Transverse colon (tissue), 4 donors: ENCODE data around the gene FAM83F.

ENCODE experiments used
- POLR2A ChIP-seq: fragments of 450-650 bp; IDR thresholded peaks from one replicate; pipeline ENCODE4 v1.6.1; 2016; ENCODE audit warnings: antibody characterized with exemption, mild to moderate bottlenecking, moderate library complexity
- POLR2AphosphoS5 ChIP-seq, 3 donors: sonication (generic); formaldehyde crosslinking; IDR thresholded peaks; one replicate each; pipeline ENCODE4 v1.6.1; 2016; ENCODE audit warnings: antibody characterized with exemption in 3 of 3
- TF ChIP-seq, protein P1 (sequence below), 5 experiments: fragments of 200-600 bp in 3 of 5; fragments of 450-650 bp in 2 of 5; sonication (generic) in 3 of 5; IDR thresholded peaks; 1 replicate in 2 of 5; 2 replicates in 3 of 5; pipeline ENCODE4 v1.5.1; 2016 to 2017; ENCODE audit warnings: antibody characterized with exemption in 5 of 5, inconsistent platforms in 3 of 5, mild to moderate bottlenecking in 2 of 5, moderate library complexity in 1 of 5

GRCh38 chr22:40070701-40071100 is 75.9 kb downstream of the FAM83F start:
- TF ChIP-seq, protein P1, sequence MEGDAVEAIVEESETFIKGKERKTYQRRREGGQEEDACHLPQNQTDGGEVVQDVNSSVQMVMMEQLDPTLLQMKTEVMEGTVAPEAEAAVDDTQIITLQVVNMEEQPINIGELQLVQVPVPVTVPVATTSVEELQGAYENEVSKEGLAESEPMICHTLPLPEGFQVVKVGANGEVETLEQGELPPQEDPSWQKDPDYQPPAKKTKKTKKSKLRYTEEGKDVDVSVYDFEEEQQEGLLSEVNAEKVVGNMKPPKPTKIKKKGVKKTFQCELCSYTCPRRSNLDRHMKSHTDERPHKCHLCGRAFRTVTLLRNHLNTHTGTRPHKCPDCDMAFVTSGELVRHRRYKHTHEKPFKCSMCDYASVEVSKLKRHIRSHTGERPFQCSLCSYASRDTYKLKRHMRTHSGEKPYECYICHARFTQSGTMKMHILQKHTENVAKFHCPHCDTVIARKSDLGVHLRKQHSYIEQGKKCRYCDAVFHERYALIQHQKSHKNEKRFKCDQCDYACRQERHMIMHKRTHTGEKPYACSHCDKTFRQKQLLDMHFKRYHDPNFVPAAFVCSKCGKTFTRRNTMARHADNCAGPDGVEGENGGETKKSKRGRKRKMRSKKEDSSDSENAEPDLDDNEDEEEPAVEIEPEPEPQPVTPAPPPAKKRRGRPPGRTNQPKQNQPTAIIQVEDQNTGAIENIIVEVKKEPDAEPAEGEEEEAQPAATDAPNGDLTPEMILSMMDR (IDR thresholded peaks at IDR 0.05), result no peak
- no peak for TF ChIP-seq POLR2AphosphoS5 (IDR thresholded peaks at IDR 0.05)
- no peak for TF ChIP-seq POLR2A
